ENCODE results near the gene RAE1.
"Not testable (repeated sequence)": the region's sequence is repeated elsewhere in the genome, so short reads cannot be mapped to it uniquely, and the experiment has no call there.

RAE1 gene

GRCh38 chr20:57350081-57350710 lies 859 bp upstream of the RAE1 start:
- TF ChIP-seq CTCF (IDR thresholded peaks at IDR 0.05; ENCODE audit: control extremely low read depth, extremely low read depth, low read depth, missing control alignments), result no peak
- CTCF ChIA-PET, result interaction anchor here (1.5 to 6.8 kb wide), 3 partner anchors 11 to 256 kb away, joined by 3 to 105 read pairs (median 36); partner anchors contain the start of gene SPO11
- POLR2A ChIA-PET, result no interaction called here
- DNase-seq (ENCODE audit: extremely low spot score), result no peak

GRCh38 chr20:57350726-57351041 lies 371 bp upstream of the RAE1 start:
- POLR2A ChIA-PET; DNase-seq (ENCODE audit: extremely low spot score): not testable (repeated sequence)
- CTCF ChIA-PET, result interaction anchor here (6.8 kb wide), 1 partner anchor 257 kb away, joined by 105 read pairs; no protein-coding TSS in a partner anchor

GRCh38 chr20:57352305-57352704 lies 1.2 kb downstream of the RAE1 start:
- POLR2A ChIA-PET, result no interaction called here

DNA sequence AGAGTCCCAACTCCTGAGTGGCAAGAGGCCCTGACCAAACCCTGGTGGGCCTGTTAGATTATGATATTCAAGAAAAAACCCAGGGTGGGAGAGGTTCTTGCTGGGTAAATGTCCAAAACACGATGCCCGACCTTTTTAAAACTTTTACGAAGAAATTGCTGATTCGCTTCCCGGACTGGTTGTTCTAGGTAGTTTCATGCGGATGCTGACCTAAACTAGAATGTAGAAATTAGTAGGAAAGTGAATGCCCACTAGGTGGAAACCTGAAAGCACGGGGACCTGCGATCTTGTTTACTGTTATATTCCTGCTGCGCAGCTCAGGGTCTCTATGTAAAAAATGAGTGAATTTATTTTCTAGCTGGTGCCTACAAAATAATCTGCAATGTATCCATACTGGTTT lies 2.3 kb downstream of the RAE1 start:
- ChIA-PET CTCF (interaction anchor here (1.3 kb wide), 1 partner anchor 10 kb away, joined by 4 read pairs; no protein-coding TSS in a partner anchor), POLR2A (interaction anchor here (0.5 kb wide), 1 partner anchor 30 kb away, joined by 5 read pairs; no protein-coding TSS in a partner anchor)
- DNase-seq (ENCODE audit: extremely low spot score), result no peak
- no peak for TF ChIP-seq CTCF (IDR thresholded peaks at IDR 0.05; ENCODE audit: control extremely low read depth, extremely low read depth, low read depth, missing control alignments)

More at GRCh38 chr20:57352305-57352704, 1.2 kb downstream of the RAE1 start:
- TF ChIP-seq CTCF (IDR thresholded peaks at IDR 0.05; ENCODE audit: control extremely low read depth, extremely low read depth, low read depth, missing control alignments), result no peak
- no peak for DNase-seq (ENCODE audit: extremely low spot score)
- CTCF ChIA-PET, result interaction anchor here (1.4 to 1.8 kb wide), 2 partner anchors 9 to 11 kb away, joined by 4 to 6 read pairs; no protein-coding TSS in a partner anchor

DNA sequence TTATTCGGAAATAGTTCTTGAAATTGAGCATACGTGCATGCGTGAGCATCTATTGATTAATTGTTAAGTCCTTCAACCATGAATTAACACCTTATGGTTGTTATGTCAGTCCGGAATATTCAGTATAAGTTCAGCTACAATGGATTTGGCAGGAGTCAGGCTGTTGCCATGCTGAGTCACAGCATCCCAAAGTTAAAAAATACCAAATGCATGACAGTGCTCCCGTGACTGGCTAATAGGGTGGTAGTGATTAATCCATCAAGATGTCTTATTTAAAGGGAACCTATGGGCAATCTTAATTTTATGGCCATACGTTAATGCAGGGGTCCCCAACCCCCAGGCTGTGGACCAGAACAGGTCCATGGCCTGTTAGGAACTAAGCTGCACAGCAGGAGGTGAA lies 10.5 kb downstream of the RAE1 start:
- TF ChIP-seq CTCF (IDR thresholded peaks at IDR 0.05; ENCODE audit: control extremely low read depth, extremely low read depth, low read depth, missing control alignments), result no peak

GRCh38 chr20:57364451-57364850 lies 13.4 kb downstream of the RAE1 start:
- POLR2A ChIA-PET, result no interaction called here
- CTCF ChIA-PET, result interaction anchor here (1.9 kb wide), 1 partner anchor 12 kb away, joined by 4 read pairs; no protein-coding TSS in a partner anchor
- no peak for TF ChIP-seq CTCF (IDR thresholded peaks at IDR 0.05; ENCODE audit: control extremely low read depth, extremely low read depth, low read depth, missing control alignments)
- no peak for DNase-seq (ENCODE audit: extremely low spot score)

More for the DNA sequence above, 10.5 kb downstream of the RAE1 start:
- DNase-seq (ENCODE audit: extremely low spot score), result no peak
- POLR2A ChIA-PET, result no interaction called here
- CTCF ChIA-PET, result interaction anchor here (1.4 to 2.5 kb wide), 4 partner anchors 10 to 29 kb away, joined by 3 to 9 read pairs (median 6); partner anchors contain the start of gene RAE1

DNA sequence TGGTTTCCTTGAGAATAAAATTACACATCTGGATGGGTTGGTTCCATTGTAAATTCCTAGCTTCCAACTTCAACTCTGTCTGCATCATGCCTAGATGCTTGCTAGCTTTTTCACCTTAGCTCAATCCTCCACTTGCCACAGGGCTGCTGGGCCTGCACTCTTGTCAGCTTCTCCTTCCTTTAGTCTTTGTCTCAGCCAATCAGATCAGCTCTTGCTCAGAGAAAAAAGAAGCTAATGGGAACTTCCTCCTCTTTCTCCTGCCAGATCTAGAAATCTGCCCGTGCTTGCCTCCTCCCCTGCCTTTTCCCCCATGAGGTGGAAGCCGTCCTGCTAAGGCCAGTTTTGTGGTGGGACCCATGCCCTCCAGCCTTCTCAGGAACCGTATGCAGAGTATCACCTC lies 18.5 kb downstream of the RAE1 start:
- ChIA-PET CTCF (interaction anchor here (1.0 to 3.1 kb wide), 5 partner anchors 10 to 43 kb away, joined by 4 to 11 read pairs (median 4); no protein-coding TSS in a partner anchor), POLR2A (no interaction called here)
- TF ChIP-seq CTCF (IDR thresholded peaks at IDR 0.05; ENCODE audit: control extremely low read depth, extremely low read depth, low read depth, missing control alignments), result no peak
- no peak for DNase-seq (ENCODE audit: extremely low spot score)
